ENCODE measurements around the gene MYO1G.

DNA sequence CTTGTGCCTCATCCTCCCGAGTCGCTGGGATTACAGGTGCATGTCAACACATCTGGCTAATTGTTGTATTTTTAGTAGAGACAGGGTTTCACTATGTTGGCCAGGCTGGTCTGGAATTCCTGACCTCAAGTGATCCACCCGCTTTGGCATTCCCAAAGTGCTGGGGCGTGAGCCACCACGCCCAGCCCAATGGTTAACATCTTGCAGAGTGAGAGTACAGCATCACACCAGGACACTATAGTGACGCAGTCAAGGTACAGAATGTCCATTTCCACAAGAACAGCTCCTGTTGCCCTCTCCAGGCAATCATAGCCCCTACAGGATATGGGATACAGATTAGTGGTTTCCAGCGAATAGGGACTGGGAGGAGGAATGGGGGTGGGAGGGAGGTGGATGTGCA is 34.0 kb downstream of the MYO1G start:
- TF ChIP-seq CTCF (IDR thresholded peaks at IDR 0.05) (no peak), POLR2A (IDR thresholded peaks at IDR 0.05) (no peak)

Data from adrenal gland (tissue), 5 donors.